SKM-1 treated with dmso at 0.1 percent for 144 hours (cell line): ENCODE measurements around the gene C2orf76.
"Not testable (repeated sequence)": the region's sequence is repeated elsewhere in the genome, so short reads cannot be mapped to it uniquely, and the experiment has no call there.

Experiments
- DNase-seq: peaks from one replicate; lab custom pipeline; 2025; ENCODE audit not compliant: unreplicated experiment; lab: John Stamatoyannopoulos, UW

The C2orf76 gene

DNA sequence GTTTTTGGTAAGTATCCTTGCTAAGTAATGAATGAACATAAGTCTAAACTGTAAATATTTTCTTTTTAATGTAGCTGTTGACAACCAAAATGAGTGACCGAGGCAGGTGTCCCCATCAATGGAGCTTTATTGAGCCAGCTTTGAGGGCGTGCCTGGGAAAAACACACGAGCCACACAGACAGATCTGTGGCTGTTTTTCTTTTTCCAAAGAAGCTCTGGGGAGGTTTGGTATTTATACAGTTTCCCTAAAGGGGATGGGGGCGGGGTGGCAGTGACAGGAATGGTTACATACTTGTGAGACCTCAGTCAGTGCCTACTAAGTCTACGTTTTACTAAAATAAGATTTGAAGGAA lies 11.3 kb upstream of the C2orf76 start:
- no peak for DNase-seq

DNA sequence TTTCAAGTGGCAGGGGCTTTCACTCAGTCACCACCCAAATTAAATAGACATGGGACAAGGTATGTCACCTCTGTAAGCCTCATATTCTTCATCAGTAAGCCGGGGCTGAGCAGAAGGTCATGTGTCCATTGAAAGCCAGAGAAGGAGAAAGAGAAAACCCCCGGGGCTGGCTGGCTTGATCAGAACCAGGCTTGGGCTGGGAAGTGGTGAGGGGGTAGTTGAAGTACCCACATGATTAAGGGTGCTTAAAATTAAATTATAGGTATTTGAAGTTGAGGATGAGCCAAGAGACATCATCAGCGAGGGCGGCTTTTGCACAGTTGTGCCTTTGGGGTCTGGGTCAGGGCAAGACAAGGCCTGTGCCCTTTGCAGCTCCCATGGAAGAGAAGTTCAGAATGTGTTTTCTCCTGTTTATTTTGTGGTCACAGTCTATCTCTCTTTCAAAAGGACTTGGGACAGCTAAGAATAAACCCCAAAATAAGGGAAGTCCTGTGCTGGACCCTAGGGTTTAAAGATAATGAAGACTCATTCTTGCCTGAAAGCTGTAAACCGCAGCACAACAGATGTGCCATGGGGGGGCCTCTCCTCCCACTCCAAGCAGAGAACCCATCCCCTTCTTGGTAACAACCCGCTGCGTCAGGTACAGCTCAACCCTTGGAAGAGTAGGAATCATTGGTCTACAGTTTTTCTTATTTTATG lies 10.8 kb upstream of the C2orf76 start:
- DNase-seq: peak; percentile 69

DNA sequence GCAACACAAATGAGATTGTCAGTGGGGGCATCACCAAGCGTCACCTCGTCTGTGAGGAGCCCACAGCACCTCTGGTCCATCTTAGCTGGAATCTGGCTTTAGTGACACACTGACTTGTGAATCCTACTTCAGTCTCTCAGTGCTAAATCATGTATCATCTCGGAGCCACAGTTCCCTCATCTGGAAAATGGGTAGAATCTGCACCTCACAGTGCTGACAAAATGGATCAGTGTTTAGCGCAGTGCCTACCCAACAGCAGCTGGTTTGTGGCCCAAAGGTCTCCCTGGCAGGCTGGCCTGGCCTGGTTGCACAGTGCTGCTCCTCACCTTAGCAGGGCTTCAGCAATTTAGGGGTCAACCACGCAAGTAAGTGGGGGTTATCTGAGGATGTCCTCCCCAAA lies 10.2 kb upstream of the C2orf76 start:
- no peak for DNase-seq

DNA sequence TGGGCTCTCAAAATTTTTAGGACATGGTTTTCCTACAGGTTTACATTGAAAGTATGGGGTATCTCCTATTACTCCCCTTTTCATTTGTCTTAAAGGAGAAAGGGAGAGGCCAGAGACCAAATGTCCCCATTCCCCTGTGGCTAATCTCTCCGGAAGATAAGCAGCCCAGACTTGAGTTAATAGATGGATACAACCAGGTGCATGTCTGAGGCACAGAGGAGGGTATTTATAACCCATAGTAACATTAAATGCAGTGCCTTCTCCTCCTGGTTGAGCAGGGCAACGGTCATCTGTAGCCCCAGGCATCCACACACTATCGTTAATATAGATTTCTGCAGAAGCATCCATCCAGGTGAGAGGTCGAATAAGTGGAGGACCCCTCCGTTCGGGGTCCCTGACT lies 9.8 kb upstream of the C2orf76 start:
- not testable (repeated sequence) for DNase-seq

DNA sequence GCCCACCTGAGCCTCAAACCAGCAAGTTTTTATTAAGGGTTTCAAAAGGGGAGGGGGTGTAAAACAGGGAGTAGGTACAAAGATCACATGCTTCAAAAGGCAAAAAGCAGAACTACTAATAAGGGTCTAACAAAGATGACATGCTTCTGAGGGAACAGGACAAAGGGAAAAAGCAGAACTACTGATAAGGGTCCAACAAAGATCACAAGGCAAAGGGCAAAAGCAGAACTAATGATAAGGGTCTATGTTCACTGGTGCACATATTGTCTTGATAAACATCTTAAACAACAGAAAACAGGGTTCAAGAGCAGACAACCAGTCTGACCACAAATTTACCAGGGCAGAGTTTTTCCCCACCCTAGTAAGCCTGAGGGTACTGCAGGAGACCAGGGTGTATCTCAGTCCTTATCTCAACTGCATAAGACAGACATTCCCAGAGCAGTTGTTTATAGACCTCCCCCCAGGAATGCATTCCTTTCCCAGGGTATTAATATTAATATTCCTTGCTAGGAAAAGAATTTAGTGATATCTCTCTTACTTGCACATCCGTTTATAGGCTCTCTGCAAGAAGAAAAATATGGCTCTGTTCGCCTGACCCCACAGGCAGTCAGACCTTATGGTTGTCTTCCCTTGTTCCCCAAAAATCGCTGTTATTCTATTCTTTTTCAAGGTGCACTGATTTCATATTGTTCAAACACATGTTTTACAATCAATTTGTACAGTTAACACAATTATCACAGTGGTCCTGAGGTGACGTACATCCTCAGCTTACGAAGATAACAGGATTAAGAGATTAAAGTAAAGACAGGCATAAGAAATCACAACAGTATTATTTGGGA lies 7.5 kb upstream of the C2orf76 start:
- peak; percentile 16 for DNase-seq

DNA sequence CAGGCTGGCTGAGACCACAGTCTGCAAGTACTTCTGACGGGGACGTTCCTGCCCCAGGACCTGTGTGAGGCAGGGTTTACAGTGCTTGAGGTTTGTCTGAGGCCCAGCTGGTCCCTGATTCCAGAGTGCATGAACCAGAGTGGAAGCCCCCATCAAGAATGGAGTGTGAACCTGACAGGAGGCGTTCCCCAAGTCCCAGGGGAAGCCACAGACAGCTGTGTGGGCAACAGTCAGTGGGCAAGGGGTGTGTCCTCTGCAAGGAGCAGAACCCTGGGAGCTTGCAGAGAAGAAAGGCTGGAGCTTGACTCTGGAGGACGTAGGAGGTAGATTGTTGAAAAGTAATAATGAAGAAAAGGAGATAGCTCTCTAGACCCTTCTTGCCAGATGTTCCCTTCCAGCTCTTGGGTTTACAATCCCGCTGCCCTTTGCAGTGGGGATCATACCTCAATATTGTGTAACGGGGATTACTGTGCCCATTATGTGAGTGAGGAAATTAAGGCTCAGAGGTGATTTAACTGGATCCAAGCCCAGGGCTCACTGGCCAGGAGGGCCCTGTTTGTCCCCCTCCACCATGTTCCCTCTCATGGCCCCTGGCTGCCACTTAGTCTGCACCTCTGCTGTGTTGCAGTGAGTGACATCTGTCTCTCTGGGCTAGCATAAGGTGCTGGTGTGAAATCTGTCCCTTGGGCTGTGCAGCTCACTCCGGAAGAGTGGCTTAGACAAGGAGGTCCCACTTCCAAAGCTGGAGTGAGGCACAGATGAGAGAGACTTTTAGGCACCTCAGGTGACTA lies 6.3 kb upstream of the C2orf76 start:
- DNase-seq: no peak

DNA sequence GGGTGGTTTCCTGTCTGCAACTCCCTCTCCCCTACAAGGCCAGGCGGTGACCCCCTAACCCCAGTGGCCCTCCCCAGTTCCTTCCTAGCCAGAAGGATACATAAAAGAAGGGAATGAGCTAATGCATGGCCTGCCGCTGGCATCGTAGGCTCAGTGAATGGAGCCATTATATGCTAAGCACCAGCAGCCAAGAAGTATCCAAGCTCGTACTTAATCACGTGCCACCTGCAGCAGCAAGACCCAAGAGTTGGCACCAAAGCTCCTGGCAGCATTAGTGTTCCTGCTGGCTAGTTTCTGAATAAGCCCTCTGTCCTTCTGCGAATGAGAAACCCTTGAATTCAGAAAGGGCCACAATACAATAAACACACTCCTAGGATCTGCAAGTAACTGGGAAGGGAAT lies 4.5 kb upstream of the C2orf76 start:
- DNase-seq: no peak

DNA sequence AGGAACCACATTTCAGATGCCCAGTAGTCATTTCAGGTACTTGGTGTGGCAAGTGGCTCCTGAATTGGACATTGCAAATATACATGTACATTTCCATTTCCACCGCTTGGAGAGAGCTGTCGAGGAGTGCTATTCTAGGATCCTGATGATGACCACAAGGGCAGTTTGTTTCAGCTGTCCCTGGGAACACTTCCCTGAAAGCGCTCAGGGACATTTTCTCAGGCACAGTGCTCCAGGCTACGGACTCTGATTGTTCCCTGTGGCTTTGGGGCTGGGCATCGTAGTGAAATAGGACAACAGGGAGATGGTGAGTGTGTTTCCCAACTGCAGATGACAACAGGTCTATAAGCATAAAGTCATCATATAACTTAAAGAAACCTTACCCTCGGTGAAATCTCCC lies 3.2 kb upstream of the C2orf76 start:
- DNase-seq: no peak

DNA sequence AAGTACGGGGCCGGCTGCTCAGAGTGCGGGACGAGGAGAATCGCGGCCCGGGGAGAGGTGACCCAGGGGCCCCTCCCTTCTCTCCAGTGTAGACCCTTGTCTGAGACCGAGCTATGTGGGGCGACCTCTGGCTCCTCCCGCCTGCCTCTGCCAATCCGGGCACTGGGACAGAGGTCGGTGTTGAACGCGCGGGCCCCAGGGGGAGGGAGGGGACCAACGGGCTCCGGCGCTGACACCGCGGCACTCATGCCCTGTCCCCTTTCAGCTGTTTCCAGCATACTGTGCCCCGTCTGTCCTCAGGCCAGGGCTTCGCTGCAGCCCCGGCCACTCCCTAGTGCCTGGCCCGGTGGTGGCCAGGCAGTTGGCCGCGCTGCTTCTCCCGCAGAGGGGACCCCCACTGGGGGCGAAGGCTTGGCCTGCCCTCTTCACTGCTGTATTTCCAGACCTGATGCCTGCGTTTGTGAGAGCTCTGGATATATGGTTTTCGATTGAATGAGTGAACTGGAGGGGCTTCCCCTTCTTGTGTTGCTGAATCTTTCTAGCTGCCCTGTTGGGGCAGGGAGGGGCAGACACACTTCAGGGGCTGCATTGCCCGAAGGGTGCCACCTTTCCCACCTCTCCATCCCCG lies 952 bp upstream of the C2orf76 start:
- DNase-seq: no peak

DNA sequence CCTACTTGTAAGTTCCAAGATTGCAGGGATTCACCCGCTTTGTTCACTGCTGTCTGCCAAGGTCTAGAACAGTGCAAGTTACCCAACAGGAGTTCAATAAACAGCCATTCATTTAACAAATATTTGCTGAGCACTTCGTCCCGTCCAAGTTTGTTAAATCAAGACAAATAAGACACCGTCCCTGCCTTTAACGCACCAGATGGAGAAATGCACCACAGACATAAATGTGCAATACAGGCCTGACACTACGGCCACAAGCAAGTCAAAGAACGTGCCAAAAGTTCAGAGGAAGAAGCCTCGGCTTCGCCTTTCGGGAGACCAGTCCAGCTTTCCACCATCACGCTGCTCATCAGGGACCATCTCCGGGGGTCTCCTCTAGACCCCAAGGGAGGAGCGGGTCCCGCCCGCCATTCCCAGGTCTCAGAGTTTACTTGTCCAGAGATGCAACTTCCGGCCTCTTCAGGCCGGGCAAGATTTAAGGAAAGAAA lies 429 bp downstream of the C2orf76 start:
- DNase-seq: no peak

DNA sequence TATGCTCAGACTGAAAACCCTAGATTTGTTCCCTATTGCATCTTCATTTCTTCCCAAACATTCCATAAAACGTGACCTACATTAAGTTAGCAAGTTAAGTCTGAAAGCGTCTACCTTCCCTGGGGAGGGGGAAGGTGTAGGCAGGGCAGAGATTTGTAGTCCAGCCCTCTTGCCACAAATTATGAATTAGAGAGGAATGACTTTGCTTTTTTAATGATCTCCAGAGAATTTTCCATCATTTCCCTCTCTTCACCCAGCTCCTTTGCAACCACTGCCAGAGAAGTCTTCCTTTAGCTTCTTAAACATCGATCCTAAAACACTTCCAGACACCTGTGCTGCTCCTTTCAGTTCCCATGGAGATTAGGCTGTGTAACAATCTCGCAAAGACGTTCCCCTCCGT lies 1.2 kb downstream of the C2orf76 start:
- DNase-seq: no peak

DNA sequence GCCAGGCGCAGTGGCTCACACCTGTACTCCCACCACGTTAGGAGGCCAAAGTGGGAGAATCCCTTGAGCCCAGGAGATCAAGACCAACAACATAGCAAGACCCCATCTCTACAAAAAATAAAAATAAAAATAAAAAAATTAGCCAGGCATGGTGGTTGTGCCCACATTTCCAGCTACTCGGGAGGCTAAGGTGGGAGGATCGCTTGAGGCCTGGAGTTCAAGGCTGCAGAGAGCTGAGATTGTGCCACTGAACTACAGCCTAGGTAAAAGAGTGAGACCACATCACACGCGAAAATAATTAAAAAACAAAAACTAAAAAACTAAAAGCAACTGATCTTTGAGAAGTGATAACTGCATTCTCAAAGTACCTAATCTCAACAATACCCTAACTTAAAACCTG lies 1.8 kb downstream of the C2orf76 start:
- no peak for DNase-seq

DNA sequence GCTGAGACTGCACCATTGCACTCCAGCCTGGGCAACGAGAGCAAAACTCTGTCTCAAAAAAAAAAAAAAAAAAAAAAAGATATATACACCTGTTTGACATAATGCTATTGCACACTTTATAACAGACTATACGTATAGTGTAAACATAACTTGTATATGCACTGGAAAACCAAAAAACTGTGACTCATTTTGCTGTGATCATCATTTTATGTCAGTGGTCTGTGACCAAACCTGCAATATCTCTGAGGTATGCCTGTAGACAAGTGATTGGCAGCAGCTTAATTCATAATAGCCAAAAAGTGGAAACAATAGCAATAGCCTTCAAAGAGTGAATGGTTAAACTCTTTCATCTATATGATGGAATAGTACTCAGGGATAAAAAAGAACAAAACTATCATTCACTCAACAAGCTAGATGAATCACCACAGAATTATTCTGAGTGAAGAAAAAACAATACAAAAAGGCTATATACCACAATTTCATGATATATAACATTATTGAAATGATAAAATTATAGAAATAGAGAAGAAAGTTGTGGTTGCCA lies 6.1 kb downstream of the C2orf76 start:
- DNase-seq: no peak

DNA sequence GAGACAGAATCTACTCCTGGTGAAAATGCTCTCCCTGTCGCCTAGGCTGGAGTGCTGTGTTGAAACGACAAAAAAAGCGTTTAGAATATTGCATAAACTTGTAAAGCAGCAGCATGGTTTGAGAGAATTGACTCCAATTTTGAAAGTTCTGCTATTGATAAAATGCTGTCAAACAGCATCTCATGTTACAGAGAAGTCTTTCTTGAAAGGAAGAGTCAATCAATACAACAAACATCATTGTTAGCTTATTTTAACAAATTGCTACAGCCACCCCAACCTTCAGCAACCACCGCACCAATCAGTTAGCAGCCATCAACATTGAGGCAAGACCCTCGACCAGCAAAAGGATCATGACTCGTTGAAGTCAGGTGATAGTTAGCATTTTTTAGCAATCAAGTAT lies 6.9 kb downstream of the C2orf76 start:
- no peak for DNase-seq

DNA sequence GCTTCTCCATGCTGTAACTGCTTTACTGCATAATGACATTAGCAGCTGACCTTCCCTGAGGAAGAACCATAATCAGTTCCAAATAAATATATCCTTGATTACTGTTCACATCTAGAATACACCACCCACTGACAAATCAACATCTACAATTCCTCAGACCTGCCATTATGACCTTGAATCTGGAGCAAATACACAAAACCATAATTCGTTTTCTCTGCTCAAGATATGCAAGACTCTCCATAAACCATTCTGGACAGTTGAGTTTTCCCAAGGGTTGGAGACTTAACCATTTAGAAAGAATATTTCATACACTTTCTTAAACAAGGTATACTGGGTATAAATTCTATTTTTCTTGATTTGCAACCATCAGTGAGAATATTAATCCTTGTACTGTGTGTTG lies 11.8 kb downstream of the C2orf76 start:
- no peak for DNase-seq

DNA sequence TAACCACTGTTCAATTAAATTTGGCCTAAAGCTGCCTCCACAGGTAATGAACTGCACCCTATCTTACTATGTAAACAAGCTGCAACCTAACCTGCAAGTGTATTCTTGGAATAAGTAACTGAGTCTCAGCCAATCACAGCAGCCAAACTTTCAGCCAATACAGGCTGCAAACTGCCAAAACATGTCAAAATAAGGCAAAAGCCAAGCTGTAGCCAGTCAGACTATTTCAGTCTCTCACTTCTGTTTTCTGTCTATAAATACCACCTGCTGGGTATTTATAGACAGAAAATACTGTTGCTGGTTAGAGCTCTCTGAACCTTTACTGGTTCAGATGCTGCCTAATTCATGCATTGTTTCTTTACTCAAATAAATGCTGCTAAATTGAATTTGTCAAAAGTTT lies 14.3 kb downstream of the C2orf76 start:
- peak; percentile 71 for DNase-seq

DNA sequence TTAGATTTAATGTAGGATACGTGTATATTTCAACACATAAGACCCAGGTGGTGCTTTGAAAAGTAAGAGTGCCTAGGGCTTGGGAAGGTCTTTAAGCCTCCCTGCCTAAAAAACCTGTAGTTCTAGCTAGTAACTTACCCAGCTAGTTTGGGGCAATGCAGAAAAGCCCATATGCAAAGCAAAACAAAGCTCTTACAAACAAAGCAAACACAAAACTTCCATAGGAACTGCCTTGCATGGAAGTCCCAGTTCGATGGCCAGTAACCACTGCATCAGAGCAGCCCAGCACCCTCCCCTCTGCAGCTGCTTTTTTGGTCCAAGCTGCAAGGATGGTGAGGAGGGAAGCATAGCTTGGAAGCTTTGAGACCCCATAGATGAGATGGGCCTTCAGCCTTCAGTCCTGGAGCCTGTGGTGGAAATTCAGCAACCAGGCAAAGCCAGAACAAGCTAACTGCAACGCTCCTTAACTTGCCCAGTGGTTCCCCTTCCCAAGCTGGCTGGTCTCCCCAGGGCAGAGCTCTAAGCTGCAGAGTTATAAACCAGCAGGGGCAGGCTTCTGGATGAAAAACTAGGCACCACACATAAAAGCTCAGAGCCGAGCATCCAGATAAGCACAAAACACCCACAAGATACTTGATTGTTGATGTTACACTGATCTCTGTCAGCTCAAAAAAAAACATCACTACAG lies 16.2 kb downstream of the C2orf76 start:
- DNase-seq: peak; percentile 22

DNA sequence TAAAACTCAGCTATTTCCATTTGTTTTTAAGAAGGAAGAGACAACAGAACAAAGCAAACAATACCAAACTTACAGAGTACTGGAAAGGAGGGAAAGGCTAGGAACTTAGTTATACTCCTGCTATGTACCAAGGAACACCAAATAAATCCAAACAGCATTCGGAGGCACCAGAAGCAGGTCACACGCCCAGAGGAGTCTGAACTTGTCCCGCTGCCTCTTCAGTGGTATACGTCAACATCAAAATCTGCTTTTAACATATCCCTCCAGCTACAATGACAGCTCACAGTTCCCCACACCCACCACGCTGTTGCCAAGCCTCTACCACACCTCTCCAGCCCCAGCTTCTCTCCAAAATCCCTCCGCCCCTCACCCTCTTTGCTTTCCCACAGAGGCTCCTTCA lies 17.3 kb downstream of the C2orf76 start:
- DNase-seq: no peak

DNA sequence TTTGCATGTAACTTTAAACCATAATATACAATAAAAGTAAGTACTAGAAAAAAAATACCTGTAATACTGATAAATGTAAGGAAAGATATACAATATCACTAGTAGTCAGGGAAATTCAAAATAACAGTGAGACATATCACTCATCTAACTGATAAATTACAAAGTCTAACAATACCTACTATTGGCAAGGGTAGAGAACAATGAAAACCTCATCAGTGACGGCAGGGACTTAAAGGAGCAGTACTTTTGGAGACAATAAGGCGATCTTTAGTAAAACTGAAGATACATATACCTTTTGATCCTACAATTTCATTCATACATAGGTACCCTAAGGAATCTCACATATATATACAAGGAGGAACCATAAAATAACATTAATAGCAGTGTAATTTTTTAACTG lies 24.9 kb downstream of the C2orf76 start:
- no peak for DNase-seq

DNA sequence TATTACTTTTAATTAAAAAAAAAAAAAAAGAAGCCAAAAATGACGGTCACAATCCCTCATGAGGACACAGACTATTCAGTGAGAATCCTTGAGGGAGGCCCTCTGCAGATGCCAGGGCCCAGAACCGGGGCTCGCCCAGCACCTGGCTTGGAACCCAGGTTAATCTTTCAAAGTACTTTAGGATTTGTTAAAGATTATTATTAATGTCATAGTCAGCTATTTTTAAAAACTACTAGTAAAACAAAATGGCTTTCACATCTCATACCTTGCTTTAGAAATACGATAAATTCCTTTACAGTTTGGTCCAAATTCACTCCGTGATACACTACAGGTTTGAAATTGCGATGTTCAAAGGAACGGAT lies 27.1 kb downstream of the C2orf76 start:
- DNase-seq: no peak
